Esophagus squamous epithelium (tissue), 5 donors: ENCODE measurements around the gene JAM3. TPM values are rescaled to one million over a fixed set of nuclear protein-coding genes. Genes with fewer than 3 reads are reported as not detected.

Source experiments
- DNase-seq: peaks from one replicate; lab custom pipeline; 2025; lab: John Stamatoyannopoulos, UW
- H3K27ac ChIP-seq, 4 donors: fragments of 200-600 bp; sonication (generic); one replicate each; pipeline ENCODE4 v1.5.1; 2016 to 2019; ENCODE audit warnings: mild to moderate bottlenecking in 1 of 4
- H3K27me3 ChIP-seq, 4 donors: fragments of 200-600 bp; sonication (generic); 1 replicate in 3 of 4; 2 replicates in 1 of 4; pipeline versions ENCODE4 v1.5.1 to v1.6.0; 2017 to 2021; ENCODE audit warnings: antibody characterized with exemption in 1 of 4
- H3K36me3 ChIP-seq, 3 donors: fragments of 200-600 bp; sonication (generic); one replicate each; pipeline ENCODE4 v1.5.1; 2016 to 2019
- H3K4me1 ChIP-seq, 3 donors: fragments of 200-600 bp; sonication (generic); one replicate each; pipeline ENCODE4 v1.5.1; 2017 to 2019
- H3K4me3 ChIP-seq, 4 donors: fragments of 200-600 bp; sonication (generic); 1 replicate in 3 of 4; 2 replicates in 1 of 4; pipeline ENCODE4 v1.5.1; 2016 to 2019; ENCODE audit warnings: mild to moderate bottlenecking in 2 of 4, moderate library complexity in 1 of 4
- H3K9me3 ChIP-seq, 3 donors: fragments of 200-600 bp; sonication (generic); one replicate each; pipeline ENCODE4 v1.5.1; 2016 to 2019
- CTCF ChIP-seq, 6 experiments: fragments of 450-650 bp in 4 of 6; fragments of 200-600 bp in 2 of 6; sonication (generic) in 2 of 6; IDR thresholded peaks; one replicate each; pipeline ENCODE4 v1.5.1; 2016 to 2019; ENCODE audit warnings: antibody characterized with exemption in 6 of 6, mild to moderate bottlenecking in 4 of 6, moderate library complexity in 4 of 6
- POLR2A ChIP-seq, 4 donors: fragments of 450-650 bp; IDR thresholded peaks; one replicate each; pipeline ENCODE4 v1.6.1; 2017; ENCODE audit warnings: antibody characterized with exemption in 4 of 4, mild to moderate bottlenecking in 4 of 4, moderate library complexity in 3 of 4
- WGBS, 2 donors: methylation state at CpG; one replicate each; pipeline ENCODE4 v1.1.5; 2018; 5-methylcytosine and 5-hydroxymethylcytosine counted together
- intact Hi-C: fragments of 100-400 bp; cut with DNase I; formaldehyde crosslinking; loops from one replicate; pipeline ENCODE4 v1.15.0; 2022
- total RNA-seq, 4 donors: library from RNA; depleted of rRNA; stranded (reverse); fragments of >200 nt; gene quantifications; one replicate each; pipeline ENCODE4 v1.1.0, GENCODE V29; 2016
- donor health status: DM: yes; HTN: yes; CAD: no.

Gene JAM3
- total RNA-seq, 4 donors from 2014 or later = 1.6 to 21.4 (median 7.9) TPM

GRCh38 chr11:134155456-134155855 is 86.6 kb downstream of the JAM3 start:
- WGBS, 2 donors = 95 to 97% methylated on average over 6 to 13 of the region's 16 CpGs
- TF ChIP-seq CTCF (IDR thresholded peaks at IDR 0.05) (no peak), POLR2A (IDR thresholded peaks at IDR 0.05) (no peak)
- Histone ChIP-seq H3K4me3 (no peak overlapping the region), H3K36me3 (peaks cover 8 to 98% (median 17%) of the 10 kb centered on the region in 3 donors), H3K27me3 (no peaks in the 10 kb centered on the region), H3K4me1 (no peaks in the 10 kb centered on the region), H3K27ac (no peak overlapping the region), H3K9me3 (no peaks in the 10 kb centered on the region)
- no peak for DNase-seq
- intact Hi-C loops = no loop called here

GRCh38 chr11:134155946-134156865 is 87.3 kb downstream of the JAM3 start:
- intact Hi-C loops = no loop called here
- Histone ChIP-seq H3K4me3 (no peak overlapping the region), H3K27me3 (no peaks in the 10 kb centered on the region), H3K27ac (no peak overlapping the region), H3K4me1 (no peaks in the 10 kb centered on the region), H3K36me3 (peaks cover 9 to 98% (median 17%) of the 10 kb centered on the region in 3 donors), H3K9me3 (no peaks in the 10 kb centered on the region)
- TF ChIP-seq POLR2A (IDR thresholded peaks at IDR 0.05) = no peak
- no peak for TF ChIP-seq CTCF (IDR thresholded peaks at IDR 0.05)
- DNase-seq = no peak
- 92 to 95% methylated on average over 13 to 24 of the region's 28 CpGs for WGBS, 2 donors

GRCh38 chr11:134157451-134157850 is 88.6 kb downstream of the JAM3 start:
- TF ChIP-seq POLR2A (IDR thresholded peaks at IDR 0.05) = no peak
- TF ChIP-seq CTCF (IDR thresholded peaks at IDR 0.05) = no peak
- intact Hi-C loops = no loop called here
- H3K9me3 ChIP-seq = no peaks in the 10 kb centered on the region
- H3K27ac ChIP-seq = no peak overlapping the region
- no peaks in the 10 kb centered on the region for H3K27me3 ChIP-seq
- no peak overlapping the region for H3K4me3 ChIP-seq
- peaks cover 14 to 98% (median 17%) of the 10 kb centered on the region in 3 donors for H3K36me3 ChIP-seq
- 73 to 74% methylated on average over 4 of the region's 4 CpGs for WGBS, 2 donors
- H3K4me1 ChIP-seq = no peaks in the 10 kb centered on the region
- no peak for DNase-seq

- no peak for TF ChIP-seq CTCF (IDR thresholded peaks at IDR 0.05)
- Histone ChIP-seq H3K27me3 (no peaks in the 10 kb centered on the region), H3K4me3 (no peak overlapping the region), H3K9me3 (no peaks in the 10 kb centered on the region), H3K27ac (no peak overlapping the region), H3K36me3 (peaks cover 14 to 97% (median 17%) of the 10 kb centered on the region in 3 donors), H3K4me1 (no peaks in the 10 kb centered on the region)
- no peak for DNase-seq
- intact Hi-C loops = no loop called here
- 93 to 95% methylated on average over 7 to 9 of the region's 9 CpGs for WGBS, 2 donors
Measured at GRCh38 chr11:134158023-134158422, 89.2 kb downstream of the JAM3 start.

- H3K9me3 ChIP-seq = no peaks in the 10 kb centered on the region
- peaks cover 14 to 91% (median 20%) of the 10 kb centered on the region in 3 donors for H3K36me3 ChIP-seq
- intact Hi-C loops = no loop called here
- DNase-seq = no peak
- WGBS, 2 donors = 91% methylated on average over 9 of the region's 9 CpGs; no CpG with 5 or more reads in 1 of the 2 donors
- H3K27me3 ChIP-seq = no peaks in the 10 kb centered on the region
- no peaks in the 10 kb centered on the region for H3K4me1 ChIP-seq
- H3K27ac ChIP-seq = no peak overlapping the region
- no peak overlapping the region for H3K4me3 ChIP-seq
- TF ChIP-seq CTCF (IDR thresholded peaks at IDR 0.05) = no peak
- TF ChIP-seq POLR2A (IDR thresholded peaks at IDR 0.05) = no peak
Measured at GRCh38 chr11:134159652-134160051, 90.8 kb downstream of the JAM3 start.
